ES-I3 (cell line): ENCODE data around the gene TMEM252.

ENCODE experiments used
- H3K36me3 ChIP-seq: 2 replicates; pipeline ENCODE4 v1.6.1; 2013; ENCODE audit warnings: mild to moderate bottlenecking, low read length, control low read depth, moderate library complexity; ENCODE audit not compliant: insufficient read depth
- H3K4me1 ChIP-seq: 2 replicates; pipeline ENCODE4 v1.6.1; 2013; ENCODE audit warnings: mild to moderate bottlenecking, control low read depth, low read length; ENCODE audit not compliant: insufficient read depth
- H3K9ac ChIP-seq: 2 replicates; pipeline ENCODE4 v1.6.1; 2013; ENCODE audit warnings: low read depth, mild to moderate bottlenecking, low read length, moderate library complexity
- H3K9me3 ChIP-seq: 2 replicates; pipeline ENCODE4 v1.6.1; 2013; ENCODE audit warnings: mild to moderate bottlenecking, low read length, moderate library complexity; ENCODE audit not compliant: control insufficient read depth, insufficient read depth

TMEM252 gene

DNA sequence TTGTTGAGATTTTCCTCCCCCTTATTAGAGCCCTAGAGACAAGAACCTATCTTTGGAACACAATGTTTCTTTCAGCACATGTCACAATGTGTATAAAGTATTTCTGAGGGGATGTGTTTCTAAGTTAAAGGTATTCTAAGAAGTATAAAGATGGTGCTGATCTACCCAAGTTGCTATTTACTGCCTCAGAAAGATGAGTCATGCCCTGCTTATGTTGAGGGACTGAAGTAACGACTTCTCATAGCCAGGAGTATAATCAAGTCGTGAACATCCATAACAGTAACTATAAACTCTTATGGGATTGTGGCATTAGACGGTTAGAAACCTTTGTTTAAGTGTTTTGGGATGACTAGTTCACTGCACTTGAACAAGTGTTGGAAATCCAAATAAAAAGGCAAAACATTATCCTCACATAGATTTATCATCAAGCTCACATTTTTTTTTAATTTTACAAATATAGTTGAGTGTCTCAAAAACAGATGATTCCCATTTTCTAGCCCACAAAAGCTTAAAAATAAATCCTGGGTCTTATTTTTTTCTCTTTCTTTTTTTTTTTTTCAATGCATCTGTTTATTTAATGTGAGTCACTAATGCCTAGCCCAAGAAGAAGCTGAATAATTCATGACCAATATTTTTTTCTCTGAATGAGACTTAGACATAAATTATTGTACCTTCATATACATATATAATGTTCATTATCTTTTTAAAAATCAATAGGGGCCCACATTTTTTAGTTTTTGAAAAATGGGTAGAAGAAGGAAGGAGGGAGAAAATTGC lies 12.2 kb upstream of the TMEM252 start:
- Histone ChIP-seq H3K9ac (no peak overlapping the region), H3K9me3 (no peaks in the 10 kb centered on the region), H3K4me1 (0 out of 2 replicates have a peak, but pooled peaks cover 6% of the 10 kb centered on the region), H3K36me3 (no peaks in the 10 kb centered on the region)

DNA sequence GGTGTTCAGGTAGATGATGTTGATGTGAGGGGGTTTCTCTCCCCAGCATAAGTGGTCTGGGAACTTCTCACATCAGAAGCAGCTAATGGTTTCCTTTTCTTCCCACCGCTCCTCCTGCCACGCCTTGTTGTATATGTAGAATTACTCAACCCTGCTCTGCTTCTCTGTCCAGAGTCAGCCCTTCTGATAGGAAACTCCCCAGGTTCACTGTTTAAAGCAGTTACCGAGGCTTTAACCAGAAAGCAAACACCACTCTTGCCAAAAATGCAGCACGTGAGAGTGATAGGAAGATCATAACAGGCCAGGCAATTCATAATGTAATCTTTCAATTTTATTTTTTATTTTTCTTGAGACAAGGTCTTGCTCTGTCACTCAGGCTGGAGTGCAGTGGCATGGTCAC lies 10.5 kb upstream of the TMEM252 start:
- no peaks in the 10 kb centered on the region for H3K36me3 ChIP-seq
- no peak overlapping the region for H3K9ac ChIP-seq
- no peaks in the 10 kb centered on the region for H3K9me3 ChIP-seq
- 0 out of 2 replicates have a peak, but pooled peaks cover 6% of the 10 kb centered on the region for H3K4me1 ChIP-seq

DNA sequence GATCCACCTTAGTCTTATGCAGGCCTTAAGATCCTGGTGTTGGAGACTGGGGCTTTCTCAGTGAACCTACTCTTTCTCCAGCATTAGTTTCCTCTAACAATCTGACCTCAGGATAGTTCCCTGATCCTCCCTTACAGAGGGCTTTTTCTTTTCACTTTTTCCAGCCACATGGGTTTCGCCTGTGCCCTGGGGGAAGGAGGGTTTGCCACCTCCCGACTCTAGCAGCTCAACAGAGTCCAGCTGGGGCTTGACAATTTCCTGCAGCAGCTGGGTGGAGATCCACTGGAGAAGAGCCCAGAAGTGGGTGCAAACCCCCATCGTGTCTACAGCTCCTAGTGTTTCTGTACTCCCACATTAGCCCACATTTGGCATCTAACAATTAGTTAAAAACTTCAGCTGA lies 7.6 kb upstream of the TMEM252 start:
- H3K9me3 ChIP-seq, result no peaks in the 10 kb centered on the region
- H3K4me1 ChIP-seq, result no peaks in the 10 kb centered on the region
- no peaks in the 10 kb centered on the region for H3K36me3 ChIP-seq
- no peak overlapping the region for H3K9ac ChIP-seq

DNA sequence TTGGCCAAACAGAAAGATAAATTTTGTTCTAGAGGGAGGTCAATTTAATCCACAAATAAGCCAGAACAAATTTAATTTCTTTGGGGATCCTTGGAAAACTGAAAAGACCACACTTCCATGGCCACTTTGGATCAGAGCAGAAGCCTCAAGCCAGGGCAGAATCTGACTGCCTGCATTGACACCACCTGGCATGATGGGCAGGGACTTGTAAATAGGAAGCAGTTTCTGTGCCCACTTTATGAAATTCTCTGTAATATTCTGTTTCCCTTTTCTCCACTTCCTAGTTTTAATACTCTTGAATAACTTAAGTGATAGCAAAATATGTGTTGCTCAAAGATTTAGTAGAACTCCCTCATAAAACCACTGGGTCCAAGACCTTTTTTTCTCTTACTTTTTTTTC lies 6.7 kb upstream of the TMEM252 start:
- H3K36me3 ChIP-seq, result no peaks in the 10 kb centered on the region
- no peaks in the 10 kb centered on the region for H3K4me1 ChIP-seq
- no peak overlapping the region for H3K9ac ChIP-seq
- no peaks in the 10 kb centered on the region for H3K9me3 ChIP-seq

DNA sequence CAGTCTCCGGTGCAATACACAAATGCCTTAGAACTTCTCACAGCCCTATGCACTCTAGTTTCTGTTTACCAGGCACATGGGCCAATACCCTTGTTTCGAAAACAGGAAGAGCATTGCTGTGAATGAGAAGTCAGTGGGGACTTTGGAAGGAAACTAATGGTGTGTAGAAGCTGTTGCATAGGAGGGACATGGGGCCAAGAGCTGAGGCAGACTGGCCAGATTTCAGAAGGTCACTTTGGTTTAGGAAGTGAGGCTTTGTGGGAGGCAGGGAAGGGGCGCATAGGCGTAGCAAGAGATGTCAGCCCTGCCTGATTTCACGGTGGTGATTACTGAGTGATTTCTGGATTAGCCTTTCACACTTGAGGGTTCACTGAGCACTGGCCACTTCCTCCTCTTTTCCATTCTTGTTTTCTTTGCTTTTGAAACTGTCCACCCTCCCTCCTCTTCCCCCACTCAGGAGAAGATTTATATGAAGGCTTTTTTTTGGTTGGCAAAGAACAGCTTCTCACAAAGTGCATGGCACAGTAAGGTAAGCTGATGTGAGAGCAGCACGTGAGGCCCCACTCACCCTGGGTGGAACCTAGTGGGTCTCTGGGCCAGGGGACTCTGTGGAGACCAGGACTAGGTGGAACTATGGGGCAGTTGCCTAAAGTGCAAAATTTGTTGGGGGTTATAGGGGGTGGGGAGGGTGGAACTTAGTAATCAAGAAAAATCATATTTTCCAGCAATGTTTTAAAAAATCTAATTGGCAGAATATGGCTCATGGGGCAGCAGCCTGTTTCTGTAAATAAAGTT lies 6.1 kb upstream of the TMEM252 start:
- Histone ChIP-seq H3K9ac (no peak overlapping the region), H3K4me1 (no peaks in the 10 kb centered on the region), H3K9me3 (no peaks in the 10 kb centered on the region), H3K36me3 (no peaks in the 10 kb centered on the region)

DNA sequence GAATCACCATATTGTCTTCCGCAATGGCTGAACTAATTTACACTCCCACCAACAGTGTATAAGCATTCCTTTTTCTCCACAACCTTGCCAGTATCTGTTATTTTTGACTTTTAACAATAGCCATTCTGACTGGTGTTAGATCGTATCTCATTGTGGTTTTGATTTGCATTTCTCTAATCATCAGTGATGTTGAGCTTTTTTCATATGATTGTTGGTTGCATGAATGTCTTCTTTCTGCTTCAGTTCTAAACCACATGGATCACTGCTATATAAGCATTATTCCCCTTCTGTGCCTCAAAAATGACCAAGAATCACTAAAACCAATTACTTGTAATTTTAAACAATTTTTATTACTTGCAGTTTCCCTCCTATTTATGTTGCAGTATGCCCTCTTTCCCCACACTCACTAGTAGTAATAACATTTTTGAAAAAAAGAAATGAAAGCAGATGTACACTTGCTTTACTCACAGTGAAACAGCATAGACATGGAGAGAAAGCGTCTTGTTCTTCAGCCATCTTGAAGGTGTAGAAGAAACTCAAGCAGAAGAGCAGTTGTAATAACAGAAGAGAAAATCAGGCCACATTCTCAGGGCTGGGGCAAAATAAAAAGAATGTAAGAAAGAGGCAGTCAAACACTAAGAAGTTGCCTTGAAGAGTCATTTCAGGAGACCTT lies 4.5 kb upstream of the TMEM252 start:
- no peaks in the 10 kb centered on the region for H3K9me3 ChIP-seq
- H3K36me3 ChIP-seq, result no peaks in the 10 kb centered on the region
- H3K9ac ChIP-seq, result no peak overlapping the region
- no peaks in the 10 kb centered on the region for H3K4me1 ChIP-seq

DNA sequence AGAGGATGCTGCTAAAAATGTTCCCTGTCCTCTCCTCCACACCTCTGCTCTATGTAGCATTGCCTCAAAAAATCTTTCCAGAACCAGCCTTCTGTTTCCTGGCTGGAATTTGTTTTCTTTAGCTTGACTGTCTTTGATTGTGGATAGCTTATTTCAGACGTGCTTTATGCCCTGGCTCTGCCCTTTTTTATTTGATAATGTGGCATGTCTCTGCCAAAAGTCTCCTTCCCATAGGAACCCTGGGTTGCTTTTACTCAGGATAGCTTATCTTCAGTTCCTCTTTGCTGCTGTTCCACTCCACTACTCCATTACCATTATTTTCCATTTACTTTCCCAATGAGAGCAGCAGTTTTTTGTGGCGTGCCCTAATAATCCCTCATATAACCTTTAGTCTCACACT lies 885 bp upstream of the TMEM252 start:
- no peaks in the 10 kb centered on the region for H3K4me1 ChIP-seq
- no peak overlapping the region for H3K9ac ChIP-seq

DNA sequence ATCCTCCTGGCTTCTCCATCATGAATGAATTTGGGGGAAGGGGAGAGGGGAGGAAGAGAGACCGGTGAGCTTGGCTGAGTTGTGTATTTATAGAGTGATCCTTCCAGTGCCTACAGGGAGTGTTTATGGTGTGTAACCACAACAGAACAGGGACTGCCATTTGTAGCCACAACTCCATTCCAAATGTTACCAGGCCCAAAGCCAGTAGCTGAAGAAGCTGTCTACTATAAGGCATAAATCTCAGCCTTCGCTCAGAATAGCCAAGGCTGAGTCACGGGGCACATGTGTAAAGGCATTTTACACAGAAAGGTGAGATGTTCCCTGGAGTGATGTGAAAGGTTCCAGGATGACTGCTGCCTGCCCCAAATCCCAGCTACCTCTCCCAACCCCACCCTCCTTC lies 2.5 kb downstream of the TMEM252 start:
- Histone ChIP-seq H3K9me3 (no peaks in the 10 kb centered on the region), H3K36me3 (no peaks in the 10 kb centered on the region), H3K9ac (no peak overlapping the region), H3K4me1 (no peaks in the 10 kb centered on the region)

More for the DNA sequence above, 885 bp upstream of the TMEM252 start:
- H3K36me3 ChIP-seq, result no peaks in the 10 kb centered on the region
- H3K9me3 ChIP-seq, result no peaks in the 10 kb centered on the region

DNA sequence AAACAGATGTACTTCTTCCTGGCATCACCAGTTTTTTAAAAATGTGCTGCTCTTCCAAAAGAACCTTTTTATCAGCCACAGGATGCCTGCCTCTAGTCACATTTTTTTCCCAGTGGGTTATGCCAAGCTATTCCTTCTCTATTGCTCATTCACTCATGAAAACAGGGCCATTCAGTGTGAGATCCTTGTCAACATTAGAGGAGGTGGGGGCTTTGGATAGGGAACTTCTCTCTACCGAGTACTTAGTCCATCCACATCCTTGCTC lies 3.1 kb downstream of the TMEM252 start:
- H3K9me3 ChIP-seq, result no peaks in the 10 kb centered on the region
- no peaks in the 10 kb centered on the region for H3K4me1 ChIP-seq
- H3K36me3 ChIP-seq, result no peaks in the 10 kb centered on the region
- H3K9ac ChIP-seq, result no peak overlapping the region

DNA sequence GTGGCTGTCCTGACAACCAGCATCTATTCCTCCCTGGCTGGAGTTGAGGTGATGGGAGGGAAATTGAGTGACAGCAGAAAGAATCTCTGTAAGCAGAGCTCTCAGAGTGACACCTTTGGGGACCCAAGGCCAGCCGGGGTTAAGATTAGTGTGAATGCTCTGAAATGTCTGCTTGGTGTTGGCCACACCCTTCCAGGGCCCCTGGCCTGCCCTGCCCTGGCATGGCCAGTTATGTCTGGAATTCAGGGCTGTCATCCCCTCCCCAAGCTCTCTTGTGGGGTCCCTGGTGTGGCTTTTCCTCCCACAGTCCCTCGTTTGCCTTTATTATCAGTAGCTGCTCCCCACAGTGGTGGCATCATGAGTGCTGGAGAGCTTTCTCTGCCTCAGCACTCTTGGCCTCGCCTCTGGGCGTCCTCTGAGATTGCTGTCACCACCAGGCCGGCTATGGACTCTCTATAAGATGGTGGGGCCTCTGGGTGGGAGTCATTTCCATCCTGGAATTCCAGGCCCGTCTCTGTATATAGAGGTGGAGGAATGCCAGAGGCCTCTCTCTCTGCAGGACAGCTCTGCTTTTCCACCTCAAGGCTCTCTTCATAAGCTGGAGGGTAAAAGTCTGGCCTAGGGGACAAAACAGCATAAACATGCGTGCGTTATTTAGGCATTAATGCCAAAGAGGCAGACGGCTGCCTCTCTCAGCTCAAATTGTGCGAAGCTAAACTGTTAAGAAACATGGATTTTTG lies 3.6 kb downstream of the TMEM252 start:
- Histone ChIP-seq H3K36me3 (no peaks in the 10 kb centered on the region), H3K9ac (no peak overlapping the region), H3K9me3 (no peaks in the 10 kb centered on the region), H3K4me1 (no peaks in the 10 kb centered on the region)

DNA sequence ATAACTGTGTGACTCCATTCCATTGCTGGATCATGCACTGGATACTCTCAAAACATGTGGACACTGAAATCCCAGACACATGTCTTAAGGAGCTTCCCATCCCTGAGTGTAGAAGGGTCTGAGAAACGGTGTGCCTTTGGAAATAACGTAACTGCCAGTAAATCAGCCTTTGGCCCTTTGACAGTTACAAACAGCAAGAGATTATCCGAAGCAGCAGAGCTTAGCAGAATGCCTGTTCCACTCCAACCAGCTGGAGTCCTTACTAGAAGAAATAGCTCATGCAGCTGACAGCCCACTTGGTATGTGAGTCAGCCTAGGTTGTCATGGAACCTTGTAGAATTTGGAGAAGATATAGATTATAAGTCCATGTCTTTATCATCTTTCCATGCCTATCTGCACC lies 7.0 kb downstream of the TMEM252 start:
- Histone ChIP-seq H3K36me3 (no peaks in the 10 kb centered on the region), H3K4me1 (no peaks in the 10 kb centered on the region), H3K9ac (no peak overlapping the region), H3K9me3 (no peaks in the 10 kb centered on the region)

DNA sequence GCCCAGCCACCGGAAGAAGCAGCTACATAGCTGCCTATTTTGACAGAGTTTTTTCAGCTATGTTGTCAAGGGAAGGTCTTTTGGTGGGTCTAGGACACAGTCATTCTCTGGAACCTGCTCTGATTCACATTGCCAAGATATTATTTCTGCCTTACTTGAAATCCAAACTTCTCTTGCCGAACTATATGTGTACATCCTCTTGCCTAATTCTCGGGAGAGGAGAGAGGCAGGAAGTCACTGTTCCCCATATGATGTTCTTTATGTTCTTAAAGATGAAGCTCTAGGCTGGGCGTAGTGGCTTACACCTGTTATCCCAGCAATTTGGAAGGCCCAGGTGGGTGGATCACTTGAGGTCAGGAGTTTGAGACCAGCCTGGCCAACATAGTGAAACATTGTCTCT lies 8.6 kb downstream of the TMEM252 start:
- H3K9ac ChIP-seq, result no peak overlapping the region
- no peaks in the 10 kb centered on the region for H3K4me1 ChIP-seq
- H3K9me3 ChIP-seq, result no peaks in the 10 kb centered on the region
- no peaks in the 10 kb centered on the region for H3K36me3 ChIP-seq

DNA sequence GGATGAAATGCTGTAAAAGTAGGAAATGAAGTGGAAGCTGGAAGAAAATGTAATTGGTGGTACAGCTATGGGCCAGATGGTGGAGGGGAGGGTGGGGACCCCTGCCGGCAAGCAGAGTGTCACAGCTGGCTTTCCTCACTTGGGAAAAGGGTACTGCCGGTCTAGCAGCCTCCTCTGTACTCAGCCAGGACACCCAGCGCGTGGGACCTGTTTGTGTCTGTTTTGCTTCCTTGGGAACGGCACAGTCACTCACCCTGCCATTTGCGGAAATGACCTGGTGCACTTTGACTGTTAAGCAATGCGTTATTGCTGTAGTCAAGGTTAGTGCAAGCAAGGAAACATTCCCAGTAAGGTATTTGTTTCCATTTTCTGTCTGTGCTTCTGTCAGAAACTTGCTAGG lies 10.1 kb downstream of the TMEM252 start:
- Histone ChIP-seq H3K4me1 (no peaks in the 10 kb centered on the region), H3K36me3 (no peaks in the 10 kb centered on the region), H3K9me3 (no peaks in the 10 kb centered on the region), H3K9ac (no peak overlapping the region)

DNA sequence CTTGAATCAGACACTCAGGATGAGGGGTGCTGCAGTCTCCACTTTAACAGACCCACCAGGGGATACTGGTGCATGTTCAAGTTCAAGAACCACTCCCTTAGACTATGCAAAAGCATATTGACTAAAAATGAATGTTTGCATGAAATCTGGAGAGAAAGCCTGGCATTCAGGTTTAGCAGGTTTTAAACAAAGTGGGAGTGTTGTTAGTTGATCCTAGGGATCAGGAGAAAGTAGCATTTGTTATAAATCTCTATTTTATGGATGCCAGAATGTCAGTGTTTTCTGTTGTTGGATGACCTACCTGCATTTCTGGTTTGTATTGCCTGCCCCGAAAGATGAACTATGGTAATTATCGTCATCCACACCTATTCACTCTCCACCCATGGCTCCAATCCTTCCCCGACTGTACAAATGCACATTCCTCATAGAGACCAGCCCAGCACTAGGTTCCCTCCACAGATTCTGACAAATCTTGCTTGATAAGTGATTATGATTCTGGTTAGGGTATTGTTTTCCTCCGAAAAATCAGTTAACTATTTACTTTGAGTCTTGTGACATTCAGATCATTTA lies 17.2 kb downstream of the TMEM252 start:
- no peaks in the 10 kb centered on the region for H3K36me3 ChIP-seq
- H3K4me1 ChIP-seq, result no peaks in the 10 kb centered on the region
- H3K9me3 ChIP-seq, result no peaks in the 10 kb centered on the region
- no peak overlapping the region for H3K9ac ChIP-seq
